Endometrial microvascular endothelial cells (primary cell): Measurements from ENCODE around the gene TNFAIP8L3. TPM values are rescaled to one million over a fixed set of nuclear protein-coding genes. Genes with fewer than 3 reads are reported as not detected.
"Not testable (repeated sequence)": the region's sequence is repeated elsewhere in the genome, so short reads cannot be mapped to it uniquely, and the experiment has no call there.

Source experiments
- in situ Hi-C: cut with HindIII; loops from 2 replicates; pipeline ENCODE4 v1.10.0; 2017; ENCODE audit warnings: low sequenced_read_pairs, low pct_unique_long_range_greater_than_20kb; ENCODE audit errors: inconsistent ontology term
- total RNA-seq: library from RNA; depleted of rRNA; stranded (reverse); fragments of >200 nt; gene quantifications from one replicate; pipeline ENCODE4 v1.2.3, GENCODE V29; 2015; ENCODE audit errors: inconsistent ontology term

The TNFAIP8L3 gene
- 17.7 TPM for total RNA-seq

DNA sequence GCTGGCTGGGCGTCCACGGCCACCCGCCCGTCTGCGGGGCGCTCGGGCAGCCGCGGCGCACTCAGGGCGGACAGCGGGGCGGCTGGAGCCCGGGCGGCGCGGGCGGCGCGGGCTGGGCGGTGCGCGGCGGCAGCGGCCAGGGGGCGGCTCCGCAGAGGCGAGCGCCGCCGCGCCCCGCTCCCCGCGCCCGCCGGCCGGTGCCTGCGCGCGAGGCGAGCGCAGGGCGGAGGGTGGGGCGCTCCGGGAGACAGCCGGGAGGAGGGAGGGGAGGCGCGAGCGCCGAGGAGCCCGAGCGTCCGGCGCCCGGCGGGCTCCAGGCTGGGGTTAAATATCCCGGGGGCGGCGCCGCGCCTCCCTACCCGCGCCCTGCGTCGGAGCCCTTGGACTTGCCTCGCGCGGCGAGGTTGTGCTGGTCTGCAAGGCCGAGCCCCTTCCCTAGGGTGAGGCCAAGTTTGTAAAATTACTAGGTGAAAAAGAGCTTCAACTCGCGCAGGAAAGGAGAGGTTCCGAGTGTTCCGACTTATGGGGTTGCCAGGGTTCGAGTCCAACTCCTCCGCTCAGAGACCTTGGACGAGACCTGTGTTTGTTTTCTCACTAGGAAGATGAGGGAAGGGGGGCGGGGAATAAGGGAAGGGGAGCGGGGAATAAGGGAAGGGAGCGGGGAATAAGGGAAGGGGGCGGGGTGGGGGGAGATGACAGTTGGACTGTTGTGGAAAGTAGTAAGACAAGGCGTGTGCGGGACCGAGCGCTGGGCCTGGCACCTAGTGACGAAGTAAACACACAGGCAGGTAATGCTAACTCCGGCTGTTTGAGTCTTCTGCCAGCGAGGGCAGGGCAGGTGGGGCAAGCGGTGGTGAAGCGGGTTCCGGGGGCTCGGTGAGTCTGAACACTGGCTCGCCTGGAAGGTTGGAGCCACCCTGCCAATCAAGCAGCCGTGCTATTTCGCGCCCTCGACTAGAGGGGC, at the start of gene TNFAIP8L3:
Gene TNFAIP8L3, minus strand, starts transcription at position 301 of the 964 bp plus-strand sequence. CDS start 311 bp downstream, outside the sequence.
- in situ Hi-C loops = no loop called here

- in situ Hi-C loops = no loop called here
Measured at GRCh38 chr15:51144021-51144532, 49.4 kb upstream of the TNFAIP8L3 start.

DNA sequence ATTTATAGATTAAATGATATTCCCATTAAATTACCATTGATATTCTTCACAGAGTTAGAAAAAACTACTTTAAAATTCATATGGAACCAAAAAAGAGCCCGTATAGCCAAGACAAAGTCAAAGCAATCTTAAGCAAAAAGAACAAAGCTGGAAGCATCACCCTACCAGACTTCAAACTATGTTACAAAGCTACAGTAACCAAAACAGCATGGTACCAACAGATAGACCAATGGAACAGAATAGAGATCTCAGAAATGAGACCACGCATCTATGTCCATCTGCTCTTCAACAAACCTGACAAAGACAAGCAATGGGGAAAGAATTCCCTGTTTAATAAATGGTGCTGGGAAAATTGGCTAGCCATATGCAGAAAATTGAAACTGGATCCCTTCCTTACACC, 45.6 kb upstream of the TNFAIP8L3 start:
- in situ Hi-C loops = not testable (repeated sequence)

GRCh38 chr15:51139091-51139490, 44.4 kb upstream of the TNFAIP8L3 start:
- in situ Hi-C loops = no loop called here

DNA sequence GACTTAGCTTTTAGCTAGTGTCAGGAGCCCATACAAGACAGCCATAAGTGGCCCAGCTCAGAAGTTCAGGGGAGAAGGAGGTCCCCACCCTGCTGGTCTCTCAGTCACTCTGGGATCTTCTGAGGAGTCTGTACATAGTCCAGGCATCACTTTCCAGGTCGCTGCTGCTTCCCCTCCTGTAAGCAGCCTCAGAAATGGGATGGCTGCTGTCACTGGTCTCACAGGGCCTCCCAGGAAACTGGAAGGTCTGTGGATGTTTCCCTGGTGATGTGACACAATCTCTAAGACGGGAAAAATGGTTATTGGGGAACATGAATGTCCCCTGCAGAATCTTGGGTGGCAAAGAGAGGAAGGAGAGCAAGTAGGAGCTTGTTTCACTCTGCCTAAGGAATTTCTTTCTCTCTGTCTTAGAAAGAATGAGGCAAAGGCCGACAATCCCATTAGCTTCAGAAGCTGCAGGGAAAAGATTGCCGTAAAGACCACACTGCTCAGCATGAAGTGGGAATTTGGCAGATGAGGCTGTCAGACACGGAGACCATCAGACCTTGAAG, 43.2 kb upstream of the TNFAIP8L3 start:
- in situ Hi-C loops = no loop called here

DNA sequence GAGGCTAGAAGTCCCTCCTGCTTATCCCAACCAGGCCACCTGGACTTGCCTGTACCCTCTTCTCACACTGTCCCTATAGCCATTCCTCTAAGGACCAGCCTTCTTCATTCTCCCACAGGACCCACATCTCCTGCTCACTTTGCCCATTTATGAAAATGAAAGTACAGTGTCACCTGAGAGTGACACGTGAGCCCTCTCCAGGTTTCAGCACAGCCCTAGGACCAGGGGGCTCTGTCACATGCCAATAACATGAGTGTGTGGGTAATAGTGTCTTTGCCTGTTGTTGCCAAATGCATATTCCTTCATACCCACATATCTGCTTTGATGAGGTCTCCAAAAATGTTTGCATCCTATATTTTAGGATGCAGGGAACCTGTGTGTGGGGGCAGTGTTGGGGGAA, 42.3 kb upstream of the TNFAIP8L3 start:
- in situ Hi-C loops = no loop called here

DNA sequence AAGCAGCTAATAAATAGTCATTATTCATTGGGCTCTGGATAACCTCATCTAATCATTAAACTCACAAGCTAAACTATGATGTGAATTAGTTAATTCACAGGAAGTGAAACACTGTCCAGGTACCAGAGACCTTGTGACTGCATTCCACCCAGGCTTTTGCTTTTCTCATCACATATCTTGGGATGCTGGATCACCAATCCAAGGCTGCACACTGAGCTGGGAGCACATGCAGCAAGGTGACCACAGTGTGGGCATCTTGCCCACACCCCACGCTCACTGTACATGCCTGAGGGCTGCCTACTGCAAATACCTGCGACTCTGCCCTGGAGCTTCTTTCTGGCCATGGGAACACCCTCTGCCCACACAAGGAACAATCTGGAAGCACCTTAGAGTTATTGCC, 40.6 kb upstream of the TNFAIP8L3 start:
- in situ Hi-C loops = no loop called here

- in situ Hi-C loops = no loop called here
Measured at GRCh38 chr15:51134416-51135199, 39.9 kb upstream of the TNFAIP8L3 start.

- in situ Hi-C loops = no loop called here
Measured at GRCh38 chr15:51133140-51133765, 38.5 kb upstream of the TNFAIP8L3 start.

DNA sequence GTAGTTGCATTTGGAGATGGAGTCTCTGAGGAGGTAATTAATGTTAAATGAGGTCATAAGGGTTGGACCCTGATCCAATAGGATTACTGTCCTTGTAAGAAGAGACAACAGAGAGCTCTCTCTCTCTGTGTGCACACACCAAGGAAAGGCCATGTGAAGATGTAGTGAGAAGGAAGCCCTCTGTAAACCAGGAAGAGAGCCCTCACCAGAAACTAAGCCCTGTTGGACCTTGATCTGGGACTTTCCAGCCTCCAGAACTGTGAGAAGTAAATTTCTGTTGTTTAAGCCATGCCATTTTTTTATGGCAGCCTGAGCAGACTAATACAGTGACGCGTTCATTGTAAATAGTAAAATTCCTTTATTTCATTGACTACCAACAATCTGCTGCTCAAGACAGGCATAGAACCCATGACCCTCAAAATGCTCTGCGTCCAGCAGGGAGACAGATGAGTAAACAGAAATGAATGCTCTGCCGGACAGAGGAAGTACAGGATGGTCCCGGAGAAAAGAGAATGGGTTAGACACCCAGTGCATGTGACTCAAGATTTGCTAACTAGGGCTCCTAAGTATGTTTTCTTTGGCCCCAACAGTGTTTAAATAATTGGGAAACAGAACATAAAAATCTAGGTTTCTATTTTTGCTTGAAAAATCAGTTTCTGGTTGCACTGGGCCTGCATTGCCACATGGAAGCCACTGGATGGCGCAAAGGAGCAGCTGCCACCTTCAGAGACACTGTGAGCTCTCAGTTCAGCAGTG, 37.9 kb upstream of the TNFAIP8L3 start:
- in situ Hi-C loops = no loop called here

DNA sequence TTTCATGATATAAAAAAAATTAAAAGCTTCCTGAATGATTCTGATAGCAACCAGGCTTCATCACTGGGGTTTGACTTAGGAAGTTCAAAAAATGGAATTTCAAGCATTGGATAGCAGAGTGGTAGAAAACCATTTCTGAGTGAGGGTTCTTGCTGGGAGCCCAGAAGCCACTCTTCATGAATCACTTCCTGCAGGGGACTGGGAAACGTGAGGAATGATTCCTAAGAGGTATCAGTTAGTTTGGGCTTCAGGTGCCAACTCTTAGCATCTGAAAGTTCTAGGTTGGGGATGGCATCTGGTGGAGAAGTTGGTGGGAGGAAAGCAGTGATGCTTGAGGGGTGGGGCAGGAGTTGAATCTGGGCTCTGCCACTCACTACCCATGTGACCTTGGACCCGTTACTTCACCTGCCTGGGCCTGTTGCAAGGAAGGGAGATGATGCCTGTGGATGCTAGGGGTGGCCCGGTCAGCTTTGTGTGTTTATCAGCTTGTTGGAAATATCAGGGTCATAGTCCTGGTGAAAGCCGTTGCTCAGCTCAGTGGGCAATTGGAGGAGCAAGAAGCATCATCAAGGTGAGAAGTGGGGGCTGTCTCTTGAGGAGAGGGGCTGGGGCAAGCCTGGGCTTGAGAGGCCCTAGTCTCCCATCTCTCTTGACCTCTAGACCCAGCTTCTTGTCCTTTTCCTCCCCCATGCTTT, 37.0 kb upstream of the TNFAIP8L3 start:
- in situ Hi-C loops = no loop called here

DNA sequence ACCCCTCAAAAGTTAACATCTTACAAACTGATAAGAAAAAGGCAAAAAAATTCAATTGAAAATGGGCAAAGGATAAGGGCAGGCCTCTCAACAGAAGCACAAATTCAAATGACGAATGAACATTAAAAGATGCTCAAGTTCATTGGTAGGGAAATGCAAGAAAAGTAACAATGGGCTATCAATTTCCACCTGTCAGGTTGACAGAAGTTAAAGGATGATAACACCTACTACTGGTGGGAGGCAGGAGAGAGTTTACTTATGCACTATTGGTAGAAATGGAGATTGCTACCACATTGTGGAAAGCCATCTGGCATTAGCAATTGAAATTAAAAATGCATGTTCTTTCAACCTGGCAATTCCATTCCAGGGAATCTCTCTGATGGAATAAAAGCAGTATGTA, 35.6 kb upstream of the TNFAIP8L3 start:
- in situ Hi-C loops = no loop called here

- in situ Hi-C loops = no loop called here
Measured at GRCh38 chr15:51129535-51130188, 35.0 kb upstream of the TNFAIP8L3 start.

- in situ Hi-C loops = no loop called here
Measured at GRCh38 chr15:51128701-51129100, 34.0 kb upstream of the TNFAIP8L3 start.

- in situ Hi-C loops = no loop called here
Measured at GRCh38 chr15:51126842-51127241, 32.1 kb upstream of the TNFAIP8L3 start.

GRCh38 chr15:51123002-51123401, 28.3 kb upstream of the TNFAIP8L3 start:
- in situ Hi-C loops = not testable (repeated sequence)

DNA sequence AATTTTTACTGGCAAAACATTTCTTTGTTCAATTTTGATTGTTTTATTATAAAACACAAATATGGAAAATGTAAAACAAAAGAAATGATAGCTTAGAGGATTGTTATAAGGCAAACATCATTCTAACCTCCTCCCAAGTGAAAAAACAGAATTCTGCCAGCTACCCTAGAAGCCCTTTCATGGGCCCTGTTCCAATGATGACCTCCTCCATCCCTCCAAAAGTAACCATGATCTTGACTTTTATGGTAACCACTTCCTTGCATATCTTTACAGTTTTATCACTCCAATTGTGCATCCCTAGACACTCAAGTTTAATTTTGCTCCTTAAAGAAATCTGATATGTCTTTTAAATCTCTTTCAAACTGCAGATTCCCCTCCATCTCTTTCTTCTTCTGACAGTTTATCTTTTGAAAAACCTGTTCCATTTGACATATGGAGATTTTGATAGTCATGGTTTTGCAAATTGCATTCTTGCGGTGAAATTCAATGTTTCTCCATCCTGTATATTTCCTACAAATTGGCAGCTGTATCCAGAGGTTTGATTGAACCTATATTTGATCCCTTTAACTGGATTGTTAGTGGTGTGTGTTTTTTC, 27.0 kb upstream of the TNFAIP8L3 start:
- in situ Hi-C loops = no loop called here
